ENCODE data around the gene ZBTB11. TPM values are rescaled to one million over a fixed set of nuclear protein-coding genes. Genes with fewer than 3 reads are reported as not detected.

The ZBTB11 gene
- total and polyA plus RNA-seq, 2 experiments from 2014 or later, result 7.7 to 22.4 TPM

DNA sequence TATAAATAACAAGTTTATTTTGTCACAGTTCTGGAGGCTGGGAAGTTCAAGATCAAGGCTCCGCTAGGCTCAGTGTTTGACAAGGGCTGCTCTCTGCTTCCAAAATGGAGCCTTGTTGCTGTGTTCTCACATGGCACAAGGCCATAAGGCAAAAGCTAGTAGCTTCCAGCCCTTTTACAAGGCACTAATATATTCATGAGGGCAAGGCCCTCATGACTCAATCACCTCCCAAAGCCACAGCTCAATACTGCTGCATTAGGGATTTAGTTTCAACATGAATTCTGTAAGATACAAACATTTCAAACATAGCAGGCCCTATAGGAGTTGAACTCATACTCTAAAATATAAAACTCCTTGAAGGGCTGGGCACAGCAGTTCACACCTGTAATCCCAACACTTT, 30.2 kb downstream of the ZBTB11 start:
- TF ChIP-seq JUNB (IDR thresholded peaks at IDR 0.05; ENCODE audit: unreplicated experiment), result no peak
- TF ChIP-seq POLR2AphosphoS5 (IDR thresholded peaks at IDR 0.05; ENCODE audit: low read depth), result no peak
- no peak for TF ChIP-seq ZNF114 (CRISPR knock-in tag; IDR thresholded peaks at IDR 0.05)
- no peak for TF ChIP-seq ZNF331 (CRISPR knock-in tag; IDR thresholded peaks at IDR 0.05; ENCODE audit: low read depth)
- TF ChIP-seq EZH2 (IDR thresholded peaks at IDR 0.05; ENCODE audit: low read depth, unreplicated experiment), result no peak
- TF ChIP-seq, protein P1, sequence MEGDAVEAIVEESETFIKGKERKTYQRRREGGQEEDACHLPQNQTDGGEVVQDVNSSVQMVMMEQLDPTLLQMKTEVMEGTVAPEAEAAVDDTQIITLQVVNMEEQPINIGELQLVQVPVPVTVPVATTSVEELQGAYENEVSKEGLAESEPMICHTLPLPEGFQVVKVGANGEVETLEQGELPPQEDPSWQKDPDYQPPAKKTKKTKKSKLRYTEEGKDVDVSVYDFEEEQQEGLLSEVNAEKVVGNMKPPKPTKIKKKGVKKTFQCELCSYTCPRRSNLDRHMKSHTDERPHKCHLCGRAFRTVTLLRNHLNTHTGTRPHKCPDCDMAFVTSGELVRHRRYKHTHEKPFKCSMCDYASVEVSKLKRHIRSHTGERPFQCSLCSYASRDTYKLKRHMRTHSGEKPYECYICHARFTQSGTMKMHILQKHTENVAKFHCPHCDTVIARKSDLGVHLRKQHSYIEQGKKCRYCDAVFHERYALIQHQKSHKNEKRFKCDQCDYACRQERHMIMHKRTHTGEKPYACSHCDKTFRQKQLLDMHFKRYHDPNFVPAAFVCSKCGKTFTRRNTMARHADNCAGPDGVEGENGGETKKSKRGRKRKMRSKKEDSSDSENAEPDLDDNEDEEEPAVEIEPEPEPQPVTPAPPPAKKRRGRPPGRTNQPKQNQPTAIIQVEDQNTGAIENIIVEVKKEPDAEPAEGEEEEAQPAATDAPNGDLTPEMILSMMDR (conservative IDR thresholded peaks at IDR 0.05; ENCODE audit: low read depth in 2 of 2), result no peak
- TF ChIP-seq STAT1 (IDR thresholded peaks at IDR 0.05; ENCODE audit: unreplicated experiment), result no peak
- TF ChIP-seq, protein P2, sequence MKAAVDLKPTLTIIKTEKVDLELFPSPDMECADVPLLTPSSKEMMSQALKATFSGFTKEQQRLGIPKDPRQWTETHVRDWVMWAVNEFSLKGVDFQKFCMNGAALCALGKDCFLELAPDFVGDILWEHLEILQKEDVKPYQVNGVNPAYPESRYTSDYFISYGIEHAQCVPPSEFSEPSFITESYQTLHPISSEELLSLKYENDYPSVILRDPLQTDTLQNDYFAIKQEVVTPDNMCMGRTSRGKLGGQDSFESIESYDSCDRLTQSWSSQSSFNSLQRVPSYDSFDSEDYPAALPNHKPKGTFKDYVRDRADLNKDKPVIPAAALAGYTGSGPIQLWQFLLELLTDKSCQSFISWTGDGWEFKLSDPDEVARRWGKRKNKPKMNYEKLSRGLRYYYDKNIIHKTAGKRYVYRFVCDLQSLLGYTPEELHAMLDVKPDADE (IDR thresholded peaks at IDR 0.05), result no peak
- TF ChIP-seq, protein P3, sequence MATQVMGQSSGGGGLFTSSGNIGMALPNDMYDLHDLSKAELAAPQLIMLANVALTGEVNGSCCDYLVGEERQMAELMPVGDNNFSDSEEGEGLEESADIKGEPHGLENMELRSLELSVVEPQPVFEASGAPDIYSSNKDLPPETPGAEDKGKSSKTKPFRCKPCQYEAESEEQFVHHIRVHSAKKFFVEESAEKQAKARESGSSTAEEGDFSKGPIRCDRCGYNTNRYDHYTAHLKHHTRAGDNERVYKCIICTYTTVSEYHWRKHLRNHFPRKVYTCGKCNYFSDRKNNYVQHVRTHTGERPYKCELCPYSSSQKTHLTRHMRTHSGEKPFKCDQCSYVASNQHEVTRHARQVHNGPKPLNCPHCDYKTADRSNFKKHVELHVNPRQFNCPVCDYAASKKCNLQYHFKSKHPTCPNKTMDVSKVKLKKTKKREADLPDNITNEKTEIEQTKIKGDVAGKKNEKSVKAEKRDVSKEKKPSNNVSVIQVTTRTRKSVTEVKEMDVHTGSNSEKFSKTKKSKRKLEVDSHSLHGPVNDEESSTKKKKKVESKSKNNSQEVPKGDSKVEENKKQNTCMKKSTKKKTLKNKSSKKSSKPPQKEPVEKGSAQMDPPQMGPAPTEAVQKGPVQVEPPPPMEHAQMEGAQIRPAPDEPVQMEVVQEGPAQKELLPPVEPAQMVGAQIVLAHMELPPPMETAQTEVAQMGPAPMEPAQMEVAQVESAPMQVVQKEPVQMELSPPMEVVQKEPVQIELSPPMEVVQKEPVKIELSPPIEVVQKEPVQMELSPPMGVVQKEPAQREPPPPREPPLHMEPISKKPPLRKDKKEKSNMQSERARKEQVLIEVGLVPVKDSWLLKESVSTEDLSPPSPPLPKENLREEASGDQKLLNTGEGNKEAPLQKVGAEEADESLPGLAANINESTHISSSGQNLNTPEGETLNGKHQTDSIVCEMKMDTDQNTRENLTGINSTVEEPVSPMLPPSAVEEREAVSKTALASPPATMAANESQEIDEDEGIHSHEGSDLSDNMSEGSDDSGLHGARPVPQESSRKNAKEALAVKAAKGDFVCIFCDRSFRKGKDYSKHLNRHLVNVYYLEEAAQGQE (IDR thresholded peaks at IDR 0.05; ENCODE audit: unreplicated experiment), result no peak
- TF ChIP-seq NANOG (IDR thresholded peaks at IDR 0.05; ENCODE audit: borderline replicate concordance), result no peak
- no peak for TF ChIP-seq EZH2phosphoT487 (IDR thresholded peaks at IDR 0.05; ENCODE audit: unreplicated experiment)
- H3K27ac ChIP-seq (ENCODE audit: low read depth), result peak overlapping the region; percentile 15; the same call in 1 of the 2 replicates
- ATAC-seq, result no peak
- H3K79me2 ChIP-seq (replicated peaks; ENCODE audit: insufficient read depth), result no peaks in the 10 kb centered on the region
- Mint-ChIP-seq H3K36me3 (ENCODE audit: low read depth) (peaks cover 28% of the 10 kb centered on the region), H3K4me1 (peaks cover 21% of the 10 kb centered on the region), H3K27me3 (ENCODE audit: insufficient read depth, low read depth, poor library complexity) (peaks cover 4% of the 10 kb centered on the region), H3K27ac (no peak overlapping the region), H3K9me3 (no peaks in the 10 kb centered on the region; the same call in 2 of the 3 replicates), H3K4me3 (no peak overlapping the region)
- H3K36me3 ChIP-seq (ENCODE audit: insufficient read depth), result peaks cover 20% of the 10 kb centered on the region
- no peaks in the 10 kb centered on the region for H3K27me3 ChIP-seq (ENCODE audit: insufficient read depth)
- H4K20me1 ChIP-seq (replicated peaks; ENCODE audit: insufficient read depth), result no peaks in the 10 kb centered on the region
- DNase-seq (ENCODE audit: low spot score), result no peak
- H3K4me3 ChIP-seq, result no peak overlapping the region
- H3K9me2 ChIP-seq (ENCODE audit: insufficient read depth), result no peaks in the 10 kb centered on the region
- no peak overlapping the region for H3K4me2 ChIP-seq
- no peaks in the 10 kb centered on the region for H3F3A ChIP-seq (replicated peaks; ENCODE audit: low read depth)
- H3K4me1 ChIP-seq (ENCODE audit: insufficient read depth), result peaks cover 17% of the 10 kb centered on the region
- H2AFZ ChIP-seq, result no peak overlapping the region

All from GM23338 (cell line).